PFSK-1 (cell line): ENCODE data around the gene MYO5C.

Experiments
- FOXP2 ChIP-seq: optimal IDR thresholded peaks from 2 replicates; pipeline ENCODE3; 2011; ENCODE audit warnings: borderline replicate concordance, control low read depth, inconsistent platforms; ENCODE audit not compliant: insufficient read depth; ENCODE audit errors: extremely low read length, extremely low read depth
- POLR2AphosphoS5 ChIP-seq: IDR thresholded peaks from 2 replicates; pipeline ENCODE4 v1.6.1; 2012; ENCODE audit warnings: low read depth, mild to moderate bottlenecking, control low read depth, low read length, moderate library complexity
- REST ChIP-seq, 2 experiments: IDR thresholded peaks; 2 replicates each; pipeline versions ENCODE4 v1.6.1 to v1.8.0; 2011 to 2012; ENCODE audit warnings: low read depth in 2 of 2, low read length in 2 of 2, control low read depth in 1 of 2, inconsistent platforms in 1 of 2, mild to moderate bottlenecking in 1 of 2, moderate library complexity in 1 of 2; ENCODE audit not compliant: insufficient read depth in 1 of 2
- SIN3A ChIP-seq: IDR thresholded peaks from 2 replicates; pipeline ENCODE4 v1.6.1; 2012; ENCODE audit warnings: mild to moderate bottlenecking, low read length, moderate library complexity, borderline replicate concordance; ENCODE audit not compliant: insufficient read depth
- TAF1 ChIP-seq: IDR thresholded peaks from 2 replicates; pipeline ENCODE4 v1.6.1; 2012; ENCODE audit warnings: low read length, control low read depth, borderline replicate concordance; ENCODE audit not compliant: insufficient read depth

Gene MYO5C

GRCh38 chr15:52171807-52172206 is 123.8 kb downstream of the MYO5C start:
- TF ChIP-seq SIN3A (no peak), POLR2AphosphoS5 (no peak), TAF1 (no peak), FOXP2 (no peak), REST (IDR thresholded peaks at IDR 0.05; ENCODE audit: insufficient read depth in 1 of 2, low read depth in 2 of 2, low read length in 2 of 2) (no peak)

GRCh38 chr15:52171386-52171785 is 124.2 kb downstream of the MYO5C start:
- TF ChIP-seq SIN3A (no peak), REST (IDR thresholded peaks at IDR 0.05; ENCODE audit: insufficient read depth in 1 of 2, low read depth in 2 of 2, low read length in 2 of 2) (no peak), TAF1 (no peak), POLR2AphosphoS5 (no peak), FOXP2 (no peak)

DNA sequence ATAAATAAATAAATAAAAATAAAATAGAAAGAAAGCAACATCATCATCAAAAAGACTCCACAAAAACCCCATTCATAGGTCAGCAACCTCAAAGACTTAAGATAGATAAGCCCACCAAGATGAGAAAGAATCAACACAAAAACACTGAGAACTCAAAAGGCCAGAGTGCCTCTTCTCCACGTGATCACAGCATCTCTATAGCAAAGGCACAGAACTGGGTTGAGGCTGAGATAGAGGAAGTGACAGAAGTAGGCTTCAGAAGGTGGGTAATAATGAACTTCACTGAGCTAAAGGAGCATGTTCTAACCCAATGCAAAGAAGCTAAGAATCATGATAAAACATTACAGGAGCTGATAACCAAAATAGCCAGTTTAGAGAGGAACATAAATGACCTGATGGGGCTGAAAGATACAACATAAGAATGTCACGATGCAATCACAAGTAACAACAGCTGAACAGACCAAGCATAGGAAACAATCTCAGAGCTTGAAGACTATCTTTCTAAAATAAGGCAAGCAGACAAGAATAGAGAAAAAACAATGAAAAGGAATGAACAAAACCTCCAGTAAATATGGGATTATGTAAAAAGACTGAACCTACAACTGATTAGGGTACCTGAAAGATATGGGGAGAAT is 130.9 kb downstream of the MYO5C start:
- TF ChIP-seq POLR2AphosphoS5, result no peak
- TF ChIP-seq TAF1, result no peak
- TF ChIP-seq SIN3A, result no peak
- no peak for TF ChIP-seq FOXP2
- no peak for TF ChIP-seq REST (IDR thresholded peaks at IDR 0.05; ENCODE audit: insufficient read depth in 1 of 2, low read depth in 2 of 2, low read length in 2 of 2)

DNA sequence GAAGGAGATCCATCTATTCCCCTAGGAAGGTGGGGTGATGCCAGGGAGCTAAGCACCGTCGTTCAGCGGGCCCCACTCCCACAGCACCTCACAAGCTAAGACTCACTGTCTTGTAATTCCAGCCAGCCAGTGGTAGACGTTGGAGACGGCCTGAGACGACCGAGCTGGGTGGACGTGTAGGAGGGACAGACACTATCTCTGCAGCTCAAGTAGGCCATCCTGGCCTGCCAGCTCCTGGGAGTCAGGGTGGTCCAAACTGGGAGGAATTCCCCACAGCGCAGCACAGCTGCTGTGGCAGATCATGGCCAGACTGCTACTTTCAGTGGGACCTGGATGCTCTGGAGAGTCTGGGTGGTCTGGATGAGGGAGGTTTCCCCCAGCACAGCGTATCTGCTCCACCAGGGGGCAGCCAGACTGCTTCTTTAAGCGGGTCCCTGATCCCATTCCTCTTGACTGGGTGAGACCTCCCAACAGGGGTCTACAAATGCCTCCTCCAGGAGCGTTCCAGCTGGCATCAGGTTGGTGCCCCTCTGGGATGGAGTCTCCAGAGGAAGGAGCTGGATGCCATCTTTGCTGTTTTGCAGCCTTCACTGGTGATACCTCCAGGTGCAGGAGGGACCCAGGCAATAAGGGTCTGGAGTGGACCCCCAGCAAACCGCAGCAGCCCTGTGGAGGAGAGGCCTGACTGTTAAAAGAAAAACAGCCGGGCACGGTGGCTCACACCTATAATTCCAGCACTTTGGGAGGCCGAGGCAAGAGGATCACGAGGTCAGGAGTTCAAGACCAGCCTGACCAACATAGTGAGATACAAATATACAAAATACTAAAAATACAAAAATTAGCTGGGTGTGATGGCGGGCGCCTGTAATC is 132.0 kb downstream of the MYO5C start:
- TF ChIP-seq TAF1, result no peak
- TF ChIP-seq POLR2AphosphoS5, result no peak
- TF ChIP-seq SIN3A, result no peak
- TF ChIP-seq REST (IDR thresholded peaks at IDR 0.05; ENCODE audit: insufficient read depth in 1 of 2, low read depth in 2 of 2, low read length in 2 of 2), result no peak
- TF ChIP-seq FOXP2, result no peak
